HepG2 (cell line): ENCODE measurements around the gene TTYH1.

Source experiments
- MEIS1 ChIP-seq: sonication (generic); formaldehyde crosslinking; IDR thresholded peaks from 2 replicates; pipeline ENCODE4 v1.9.0; 2021; ENCODE audit warnings: mild to moderate bottlenecking, missing genetic modification reagents, moderate library complexity, borderline replicate concordance
- POLR2AphosphoS5 ChIP-seq: IDR thresholded peaks from 2 replicates; pipeline ENCODE4 v1.6.1; 2012; ENCODE audit warnings: low read depth, low read length
- TAF1 ChIP-seq: sonication (generic); formaldehyde crosslinking; IDR thresholded peaks from 2 replicates; pipeline ENCODE4 v1.4.0; 2020; ENCODE audit warnings: missing genetic modification reagents
- TCF12 ChIP-seq, 2 experiments: fragments of 450-650 bp in 1 of 2; sonication (generic) in 1 of 2; formaldehyde crosslinking in 1 of 2; IDR thresholded peaks; 2 replicates each; pipeline versions ENCODE4 v1.6.1 to v1.8.0; 2017 to 2022; ENCODE audit warnings: antibody characterized with exemption in 1 of 2, mild to moderate bottlenecking in 1 of 2, missing genetic modification reagents in 1 of 2, moderate library complexity in 1 of 2
- TF ChIP-seq, protein P1 (sequence below): sonication (generic); formaldehyde crosslinking; IDR thresholded peaks from 2 replicates; pipeline ENCODE4 v1.5.0; 2020; ENCODE audit warnings: mild to moderate bottlenecking, missing genetic modification reagents, moderate library complexity
- TF ChIP-seq, protein P2 (sequence below): sonication (generic); formaldehyde crosslinking; IDR thresholded peaks from 2 replicates; pipeline ENCODE4 v1.4.0; 2020; ENCODE audit warnings: mild to moderate bottlenecking, missing genetic modification reagents

DNA sequence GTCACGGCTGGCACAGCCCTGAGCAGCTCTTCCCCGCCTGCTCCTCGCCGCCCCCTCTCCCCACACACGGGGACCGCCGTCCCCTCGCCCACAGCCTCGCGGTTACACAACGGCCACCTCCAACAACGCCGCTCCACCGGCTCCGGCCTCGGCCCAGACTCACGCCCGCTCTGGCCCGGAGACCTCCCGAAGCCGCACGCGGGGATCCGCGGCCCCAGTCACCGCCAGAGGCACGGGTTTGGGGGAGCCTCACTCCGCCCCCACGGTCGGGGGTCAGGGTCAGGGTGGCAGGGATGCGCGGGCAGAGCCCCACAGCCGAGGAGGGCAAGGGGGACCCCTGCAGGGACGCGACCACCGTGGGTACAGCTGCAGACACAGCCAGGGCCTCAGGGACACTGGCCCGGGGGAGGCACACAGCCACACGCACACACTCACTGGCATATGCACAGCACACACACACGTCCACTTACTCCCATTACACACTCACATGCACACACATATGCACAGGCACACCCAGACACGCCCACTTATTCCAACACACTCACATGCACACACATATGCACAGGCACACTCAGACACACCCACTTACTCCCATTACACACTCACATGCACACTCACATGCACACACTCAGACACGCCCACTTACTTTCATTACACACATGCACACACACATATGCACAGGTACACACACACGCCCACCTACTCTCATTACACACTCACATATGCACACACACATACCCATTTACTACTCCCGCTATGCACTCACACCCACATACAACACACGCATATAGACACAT, 1.6 kb downstream of the TTYH1 start:
- TF ChIP-seq, protein P1, sequence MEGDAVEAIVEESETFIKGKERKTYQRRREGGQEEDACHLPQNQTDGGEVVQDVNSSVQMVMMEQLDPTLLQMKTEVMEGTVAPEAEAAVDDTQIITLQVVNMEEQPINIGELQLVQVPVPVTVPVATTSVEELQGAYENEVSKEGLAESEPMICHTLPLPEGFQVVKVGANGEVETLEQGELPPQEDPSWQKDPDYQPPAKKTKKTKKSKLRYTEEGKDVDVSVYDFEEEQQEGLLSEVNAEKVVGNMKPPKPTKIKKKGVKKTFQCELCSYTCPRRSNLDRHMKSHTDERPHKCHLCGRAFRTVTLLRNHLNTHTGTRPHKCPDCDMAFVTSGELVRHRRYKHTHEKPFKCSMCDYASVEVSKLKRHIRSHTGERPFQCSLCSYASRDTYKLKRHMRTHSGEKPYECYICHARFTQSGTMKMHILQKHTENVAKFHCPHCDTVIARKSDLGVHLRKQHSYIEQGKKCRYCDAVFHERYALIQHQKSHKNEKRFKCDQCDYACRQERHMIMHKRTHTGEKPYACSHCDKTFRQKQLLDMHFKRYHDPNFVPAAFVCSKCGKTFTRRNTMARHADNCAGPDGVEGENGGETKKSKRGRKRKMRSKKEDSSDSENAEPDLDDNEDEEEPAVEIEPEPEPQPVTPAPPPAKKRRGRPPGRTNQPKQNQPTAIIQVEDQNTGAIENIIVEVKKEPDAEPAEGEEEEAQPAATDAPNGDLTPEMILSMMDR (CRISPR knock-in tag): no peak
- TF ChIP-seq, protein P2, sequence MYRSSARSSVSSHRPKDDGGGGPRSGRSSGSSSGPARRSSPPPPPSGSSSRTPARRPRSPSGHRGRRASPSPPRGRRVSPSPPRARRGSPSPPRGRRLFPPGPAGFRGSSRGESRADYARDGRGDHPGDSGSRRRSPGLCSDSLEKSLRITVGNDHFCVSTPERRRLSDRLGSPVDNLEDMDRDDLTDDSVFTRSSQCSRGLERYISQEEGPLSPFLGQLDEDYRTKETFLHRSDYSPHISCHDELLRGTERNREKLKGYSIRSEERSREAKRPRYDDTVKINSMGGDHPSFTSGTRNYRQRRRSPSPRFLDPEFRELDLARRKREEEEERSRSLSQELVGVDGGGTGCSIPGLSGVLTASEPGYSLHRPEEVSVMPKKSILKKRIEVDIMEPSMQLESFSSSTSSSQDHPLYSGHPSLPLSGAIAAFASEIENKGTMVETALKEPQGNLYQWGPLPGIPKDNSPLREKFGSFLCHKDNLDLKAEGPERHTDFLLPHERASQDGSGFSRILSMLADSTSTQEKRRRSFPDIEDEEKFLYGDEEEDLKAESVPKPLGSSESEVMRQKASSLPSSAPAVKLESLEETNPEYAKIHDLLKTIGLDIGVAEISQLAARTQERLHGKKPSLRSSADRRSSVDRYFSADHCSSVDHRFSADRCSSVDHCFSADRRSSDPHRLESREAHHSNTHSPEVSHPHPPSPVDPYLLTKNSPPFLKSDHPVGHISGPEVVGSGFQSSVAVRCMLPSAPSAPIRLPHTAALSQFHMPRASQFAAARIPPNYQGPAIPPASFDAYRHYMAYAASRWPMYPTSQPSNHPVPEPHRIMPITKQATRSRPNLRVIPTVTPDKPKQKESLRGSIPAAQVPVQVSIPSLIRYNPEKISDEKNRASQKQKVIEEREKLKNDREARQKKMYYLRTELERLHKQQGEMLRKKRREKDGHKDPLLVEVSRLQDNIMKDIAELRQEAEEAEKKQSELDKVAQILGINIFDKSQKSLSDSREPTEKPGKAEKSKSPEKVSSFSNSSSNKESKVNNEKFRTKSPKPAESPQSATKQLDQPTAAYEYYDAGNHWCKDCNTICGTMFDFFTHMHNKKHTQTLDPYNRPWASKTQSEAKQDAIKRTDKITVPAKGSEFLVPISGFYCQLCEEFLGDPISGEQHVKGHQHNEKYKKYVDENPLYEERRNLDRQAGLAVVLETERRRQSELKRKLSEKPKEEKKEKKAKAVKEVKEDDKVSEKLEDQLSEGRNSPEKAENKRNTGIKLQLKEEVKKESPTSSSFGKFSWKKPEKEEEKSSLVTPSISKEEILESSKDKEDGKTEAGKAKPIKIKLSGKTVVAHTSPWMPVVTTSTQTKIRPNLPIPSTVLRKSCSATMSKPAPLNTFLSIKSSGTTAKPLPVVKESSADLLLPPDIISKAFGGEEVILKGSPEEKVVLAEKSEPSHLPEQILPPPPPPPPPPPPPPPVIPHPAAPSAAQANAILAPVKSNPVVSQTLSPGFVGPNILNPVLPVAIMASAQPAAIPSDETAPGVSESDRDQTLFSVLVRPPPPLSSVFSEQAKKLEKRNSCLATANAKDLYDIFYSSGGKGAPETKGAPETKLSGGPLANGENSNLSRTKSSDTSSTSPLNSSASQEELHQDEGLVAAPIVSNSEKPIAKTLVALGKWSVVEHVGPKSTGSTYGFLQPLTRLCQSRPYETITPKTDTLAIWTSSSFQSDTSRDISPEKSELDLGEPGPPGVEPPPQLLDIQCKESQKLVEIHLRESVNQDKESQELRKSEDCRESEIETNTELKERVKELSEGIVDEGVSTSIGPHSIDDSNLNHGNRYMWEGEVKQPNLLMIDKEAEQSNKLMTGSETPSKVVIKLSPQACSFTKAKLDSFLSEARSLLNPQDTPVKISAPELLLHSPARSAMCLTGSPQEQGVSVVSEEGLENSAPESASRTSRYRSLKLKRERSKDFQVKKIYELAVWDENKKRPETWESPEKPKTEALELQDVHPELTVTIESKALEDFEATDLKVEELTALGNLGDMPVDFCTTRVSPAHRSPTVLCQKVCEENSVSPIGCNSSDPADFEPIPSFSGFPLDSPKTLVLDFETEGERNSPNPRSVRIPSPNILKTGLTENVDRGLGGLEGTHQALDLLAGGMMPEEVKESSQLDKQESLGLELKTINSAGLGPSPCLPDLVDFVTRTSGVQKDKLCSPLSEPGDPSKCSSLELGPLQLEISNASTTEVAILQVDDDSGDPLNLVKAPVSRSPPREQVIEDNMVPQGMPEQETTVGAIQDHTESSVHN (CRISPR knock-in tag): no peak
- TF ChIP-seq POLR2AphosphoS5 (no peak), TAF1 (CRISPR knock-in tag) (no peak), TCF12 (IDR thresholded peaks at IDR 0.05) (no peak), TCF12 (CRISPR knock-in tag; IDR thresholded peaks at IDR 0.05) (no peak), MEIS1 (CRISPR knock-in tag) (no peak)
